K562 (cell line): Measurements from ENCODE around the gene DARS1. TPM values are rescaled to one million over a fixed set of nuclear protein-coding genes. Genes with fewer than 3 reads are reported as not detected.

ENCODE experiments used
- ATAC-seq: fragments of 200-7000 bp; cut with Tn5 transposase; 3 replicates; pipeline ENCODE4 v1.9.1; 2020; ENCODE audit warnings: moderate library complexity
- Bru-seq: library from RNA; stranded (reverse); fragments of 400-500 nt; gene quantifications from one replicate; lab custom pipeline; 2021; lab: Mats Ljungman, UMichigan
- BruChase-seq, 2 experiments: library from RNA; stranded (reverse); fragments of 400-500 nt; gene quantifications; one replicate each; lab custom pipeline; 2021; lab: Mats Ljungman, UMichigan
- BruUV-seq: library from RNA; stranded (reverse); fragments of 400-500 nt; replicated peaks from 2 replicates; lab custom pipeline; 2021; lab: Mats Ljungman, UMichigan
- CTCF ChIA-PET: fragments of 300-600 bp; formaldehyde crosslinking; extraction: SDS; loops from one replicate; lab custom pipeline; 2021; ENCODE audit warnings: low intra/inter-chr PET ratio; lab: Yijun Ruan, JAX
- POLR2A ChIA-PET: fragments of 300-600, 350-650 bp; sonication (Branson Sonifier 250); formaldehyde crosslinking; extraction: SDS; loops from one replicate; lab custom pipeline; 2021; ENCODE audit warnings: antibody characterized with exemption, inconsistent platforms; lab: Yijun Ruan, JAX
- DNase-seq, 4 experiments: peaks; one replicate each; pipeline versions ENCODE4 v3.0.0 to v3.0.0-alpha.2; 2011 to 2018; ENCODE audit warnings: low spot score in 3 of 4, mixed read lengths in 3 of 4; ENCODE audit errors: extremely low read depth in 1 of 4
- FAIRE-seq: peaks from 2 replicates; lab custom pipeline; 2011; peaks lifted over from hg19 to GRCh38; lab: Jason Lieb, UNC
- H2AFZ ChIP-seq: 2 replicates; pipeline ENCODE4 v1.6.0; 2011; ENCODE audit warnings: low read depth, low read length, control low read depth, inconsistent platforms
- H3K27ac ChIP-seq: fragments of 200-600 bp; 3 replicates; pipeline ENCODE4 v1.8.0; 2011; ENCODE audit warnings: low read depth, mild to moderate bottlenecking, control low read depth, inconsistent platforms, low read length, moderate library complexity, mixed read lengths; ENCODE audit errors: extremely low read depth
- H3K27me3 ChIP-seq, 2 experiments: fragments of 300-600 bp in 1 of 2; 2 replicates in 1 of 2; 3 replicates in 1 of 2; pipeline versions ENCODE4 v1.6.0 to v1.8.0; 2011; ENCODE audit warnings: inconsistent platforms in 2 of 2, low read length in 2 of 2, mild to moderate bottlenecking in 1 of 2, mixed read lengths in 1 of 2, moderate library complexity in 1 of 2; ENCODE audit not compliant: control insufficient read depth in 2 of 2, insufficient read depth in 2 of 2
- H3K36me3 ChIP-seq: fragments of 300-600 bp; 3 replicates; pipeline ENCODE4 v1.8.0; 2011; ENCODE audit warnings: mild to moderate bottlenecking, low read length, inconsistent platforms; ENCODE audit not compliant: control insufficient read depth, insufficient read depth
- H3K4me1 ChIP-seq, 2 experiments: fragments of 200-600 bp in 1 of 2; replicated peaks in 1 of 2; 2 replicates in 1 of 2; 3 replicates in 1 of 2; pipeline versions ENCODE4 v1.5.1 to v1.8.0; 2011; ENCODE audit warnings: inconsistent platforms in 2 of 2, low read length in 2 of 2, mild to moderate bottlenecking in 1 of 2, mixed read lengths in 1 of 2, moderate library complexity in 1 of 2; ENCODE audit not compliant: control insufficient read depth in 2 of 2, insufficient read depth in 2 of 2
- H3K4me2 ChIP-seq: 2 replicates; pipeline ENCODE4 v1.6.1; 2011; ENCODE audit warnings: low read length, control low read depth, inconsistent platforms, mixed read lengths; ENCODE audit not compliant: insufficient read depth
- H3K4me3 ChIP-seq: fragments of 200-600 bp; sonication (generic), shearing (Covaris generic); 2 replicates; pipeline ENCODE4 v1.5.1; 2016; ENCODE audit warnings: control low read depth, inconsistent platforms
- H3K79me2 ChIP-seq: fragments of 200-600 bp; 3 replicates; pipeline ENCODE4 v1.8.0; 2011; ENCODE audit warnings: low read length, inconsistent platforms; ENCODE audit not compliant: control insufficient read depth, insufficient read depth
- H3K9ac ChIP-seq, 2 experiments: 2 replicates each; pipeline versions ENCODE4 v1.6.0 to v1.6.1; 2011; ENCODE audit warnings: low read depth in 2 of 2, low read length in 2 of 2, control low read depth in 1 of 2, inconsistent platforms in 1 of 2, mild to moderate bottlenecking in 1 of 2, mixed read lengths in 1 of 2; ENCODE audit not compliant: insufficient read depth in 1 of 2
- H3K9me1 ChIP-seq: one replicate; pipeline ENCODE4 v1.6.0; 2011; ENCODE audit warnings: inconsistent platforms, mild to moderate bottlenecking, low read length, moderate library complexity; ENCODE audit not compliant: control insufficient read depth, insufficient read depth
- H3K9me3 ChIP-seq: replicated peaks from 2 replicates; pipeline ENCODE4 v1.5.1; 2011; ENCODE audit warnings: low read depth, low read length, inconsistent platforms; ENCODE audit not compliant: control insufficient read depth, insufficient read depth
- H4K20me1 ChIP-seq: replicated peaks from 2 replicates; pipeline ENCODE4 v1.6.1; 2011; ENCODE audit warnings: low read length, inconsistent platforms, mixed read lengths; ENCODE audit not compliant: control insufficient read depth, insufficient read depth
- MEF2D ChIP-seq: conservative IDR thresholded peaks from 2 replicates; pipeline ENCODE4 v1.6.1; 2016; ENCODE audit warnings: low read depth, missing genetic modification characterization, missing compliant biosample characterization
- RB1 ChIP-seq: fragments of 450-650 bp; IDR thresholded peaks from 2 replicates; pipeline ENCODE4 v1.6.1; 2017; ENCODE audit warnings: low read depth, mild to moderate bottlenecking
- SIX5 ChIP-seq, 2 experiments: IDR thresholded peaks; 2 replicates each; pipeline ENCODE4 v1.6.1; 2011; ENCODE audit warnings: low read length in 2 of 2, borderline replicate concordance in 1 of 2, low read depth in 1 of 2, mild to moderate bottlenecking in 1 of 2, moderate library complexity in 1 of 2; ENCODE audit not compliant: insufficient read depth in 1 of 2
- TEAD4 ChIP-seq, 2 experiments: sonication (generic) in 1 of 2; formaldehyde crosslinking in 1 of 2; IDR thresholded peaks; 2 replicates each; pipeline versions ENCODE4 v1.6.1 to v1.8.0; 2012 to 2022; ENCODE audit warnings: borderline replicate concordance in 1 of 2, inconsistent platforms in 1 of 2, low read length in 1 of 2, mild to moderate bottlenecking in 1 of 2, missing genetic modification reagents in 1 of 2
- TFAP4 ChIP-seq: sonication (generic); formaldehyde crosslinking; IDR thresholded peaks from 2 replicates; pipeline ENCODE4 v1.8.0; 2022; ENCODE audit warnings: missing genetic modification reagents, mild to moderate bottlenecking, moderate library complexity, borderline replicate concordance
- WGBS: fragments of 100-300 bp; shearing (Covaris generic); methylation state at CpG from one replicate; pipeline ENCODE4 v1.1.6; 2016; ENCODE audit warnings: low coverage, mixed read lengths; ENCODE audit not compliant: insufficient coverage; ENCODE audit errors: missing lambda C conversion rate; 5-methylcytosine and 5-hydroxymethylcytosine counted together
- in situ Hi-C: fragments of 300-500 bp; cut with MboI; formaldehyde crosslinking; loops from 4 replicates; pipeline ENCODE4 v1.15.0; 2018; ENCODE audit warnings: inconsistent platforms, mixed read lengths
- intact Hi-C: fragments of 100-400 bp; cut with micrococcal nuclease; formaldehyde crosslinking; loops from 2 replicates; pipeline ENCODE4 v1.14.2; 2022
- long read RNA-seq, 3 experiments: library from polyadenylated mRNA in 2 of 3; library from RNA in 1 of 3; unstranded in 2 of 3; stranded (forward) in 1 of 3; transcript quantifications; one replicate each; pipeline ENCODE4 v2.0.0, GENCODE V29; 2019 to 2022
- polyA minus RNA-seq, 3 experiments: library from RNA; depleted of rRNA, polyadenylated mRNA; stranded (reverse); fragments of >200 nt; gene quantifications; 2 replicates each; pipeline ENCODE4 v1.2.3, GENCODE V29; 2011
- polyA plus RNA-seq, 8 experiments: library from polyadenylated mRNA; depleted of rRNA in 4 of 8; stranded (reverse) in 5 of 8; unstranded in 3 of 8; fragments of >200 nt; fragmentation: Nextera tagmentation in 2 of 8; fragmentation: Illumina TruSeq in 1 of 8; extraction: Ambion mirVana in 2 of 8; extraction: Trizol in 1 of 8; gene quantifications; 2 replicates each; pipeline versions ENCODE4 v1.2.1 to v1.2.3, GENCODE V29; 2011 to 2014; ENCODE audit warnings: inconsistent platforms in 1 of 8, missing spikeins in 1 of 8
- total RNA-seq, 7 experiments: library from RNA; depleted of rRNA in 6 of 7; stranded (reverse); fragments of >200 nt in 6 of 7; fragmentation: Illumina TruSeq in 2 of 7; extraction: Trizol in 2 of 7; gene quantifications; 2 replicates each; pipeline versions ENCODE4 v1.2.1 to v1.2.3, GENCODE V29; 2011 to 2021; ENCODE audit warnings: low replicate concordance in 1 of 7
- TF ChIP-seq, protein P1 (sequence below): sonication (generic); formaldehyde crosslinking; IDR thresholded peaks from 2 replicates; pipeline ENCODE4 v1.9.0; 2022; ENCODE audit warnings: mild to moderate bottlenecking, missing genetic modification reagents
- TF ChIP-seq, protein P2 (sequence below): sonication (generic); formaldehyde crosslinking; IDR thresholded peaks from 2 replicates; pipeline ENCODE4 v1.8.0; 2023; ENCODE audit warnings: mild to moderate bottlenecking, missing genetic modification reagents

The DARS1 gene
- 52.8 and 147 TPM in 2 replicates for total RNA-seq (2011; cell fraction: chromatin; rRNA removed; ENCODE audit: low replicate concordance)
- 22.5 and 30.5 TPM in 2 replicates for total RNA-seq (2011; cell fraction: nucleolus; rRNA removed)
- total RNA-seq (2011; cell fraction: nucleoplasm; rRNA removed) = 54.0 and 61.3 TPM in 2 replicates
- total RNA-seq (2014; rRNA removed) (74.3 and 93.2 TPM in 2 replicates), total RNA-seq (2014; rRNA removed; fragmentation: Illumina TruSeq; extraction: Trizol) (150 and 171 TPM in 2 replicates), total RNA-seq (2015; rRNA removed; fragmentation: Illumina TruSeq; extraction: Trizol) (106 and 116 TPM in 2 replicates), total RNA-seq (2021) (92.7 and 95.3 TPM in 2 replicates), polyA plus RNA-seq (2011; rRNA removed) (230 and 239 TPM in 2 replicates), polyA plus RNA-seq (2014; fragmentation: Illumina TruSeq; extraction: Trizol) (141 and 167 TPM in 2 replicates), polyA plus RNA-seq (2014; fragmentation: Nextera tagmentation; extraction: Ambion mirVana) (10 to 100 TPM; 91.5 to 95.0 TPM), polyA plus RNA-seq (2014; rRNA removed) (89.7 and 98.0 TPM in 2 replicates), polyA minus RNA-seq (2011; rRNA and poly(A)+ RNA removed) (346 and 409 TPM in 2 replicates), Bru-seq, nascent RNA (percentile 87 among the genes with signal in this experiment), BruChase-seq, experiment 1, labeled RNA remaining after a 2-hour chase (percentile 89 among the genes with signal in this experiment), BruChase-seq, experiment 2, labeled RNA remaining after a 6-hour chase (percentile 86 among the genes with signal in this experiment)
- polyA plus RNA-seq (2011; cell fraction: cytosol; rRNA removed) = 43.0 and 108 TPM in 2 replicates
- polyA plus RNA-seq (2011; cell fraction: nucleus; rRNA removed) = 39.8 and 79.6 TPM in 2 replicates
- polyA plus RNA-seq (2012) = 91.7 and 100 TPM in 2 replicates
- 60.3 and 90.3 TPM in 2 replicates for polyA minus RNA-seq (2011; cell fraction: cytosol; rRNA and poly(A)+ RNA removed)
- polyA minus RNA-seq (2011; cell fraction: nucleus; rRNA and poly(A)+ RNA removed) = 34.6 and 73.8 TPM in 2 replicates
- long read RNA-seq, experiment 1, transcript DARS-201 (16 exons, 2,361 nt) = major isoform, 548 of 603 reads
- long read RNA-seq, experiment 1, partial matches to known transcripts = 28 of 603 reads
- long read RNA-seq, experiment 1, other reads (novel, unspliced or antisense) = 26 of 603 reads
- long read RNA-seq, experiment 2, transcript DARS-201 (16 exons, 2,361 nt) = major isoform, 25 of 80 reads
- long read RNA-seq, experiment 2, partial matches to known transcripts = 11 of 80 reads
- long read RNA-seq, experiment 2, other reads (novel, unspliced or antisense) = 42 of 80 reads
- long read RNA-seq, experiment 3, transcript DARS-201 (16 exons, 2,361 nt) = major isoform, 333 of 382 reads
- long read RNA-seq, experiment 3, transcript DARS-203 (5 exons, 717 nt) = minor isoform, 5 of 382 reads
- long read RNA-seq, experiment 3, partial matches to known transcripts = 17 of 382 reads
- long read RNA-seq, experiment 3, other reads (novel, unspliced or antisense) = 27 of 382 reads

- Histone ChIP-seq H3K27me3 (no peaks in the 10 kb centered on the region), H4K20me1 (no peaks in the 10 kb centered on the region), H3K27ac (peak within 1 kb of the TSS; percentile 99), H3K9me1 (no peaks in the 10 kb centered on the region), H3K79me2 (peaks cover 51% of the 10 kb centered on the region), H3K9me3 (no peaks in the 10 kb centered on the region), H3K4me2 (peak within 1 kb of the TSS; percentile 97), H2AFZ (peak within 1 kb of the TSS; percentile 93), H3K9ac (peak within 1 kb of the TSS; percentile 100), H3K36me3 (peaks cover 33% of the 10 kb centered on the region), H3K4me3 (peak within 1 kb of the TSS; percentile 94), H3K4me1 (peaks cover 9 to 10% of the 10 kb centered on the region in 2 experiments; a peak in 3 of 5 replicates)
- ATAC-seq = peak; percentile 95
- under 1% methylated on average over 48 of the region's 64 CpGs for WGBS
- intact Hi-C loops (loop anchor here (5.0 kb wide), 1 partner anchor 108 kb away; the partner anchor contains the start of gene MCM6), in situ Hi-C loops (no loop called here)
- ChIA-PET CTCF (no interaction called here), POLR2A (interaction anchor here (0.6 to 1.6 kb wide), 4 partner anchors 10 to 950 kb away, joined by 3 to 5 read pairs (median 3); no protein-coding TSS in a partner anchor)
- BruUV-seq = TSS peak; percentile 63
- DNase-seq = peak; percentile 93 to 97 (median 96)
- FAIRE-seq = peak; percentile 85
- TF ChIP-seq TEAD4 (IDR thresholded peaks at IDR 0.05; ENCODE audit: low read length) = peak; percentile 11
- TF ChIP-seq TEAD4 (CRISPR knock-in tag; IDR thresholded peaks at IDR 0.05; ENCODE audit: borderline replicate concordance) = no peak
- TF ChIP-seq SIX5 (IDR thresholded peaks at IDR 0.05; ENCODE audit: borderline replicate concordance in 1 of 2, insufficient read depth in 1 of 2, low read depth in 1 of 2, low read length in 2 of 2) = 0 out of 4 replicates have a peak, but pooled peaks of 1 of the 2 experiments have one; percentile 8
- TF ChIP-seq RB1 = peak; percentile 63; the same call in 1 of the 2 replicates
- TF ChIP-seq, protein P1, sequence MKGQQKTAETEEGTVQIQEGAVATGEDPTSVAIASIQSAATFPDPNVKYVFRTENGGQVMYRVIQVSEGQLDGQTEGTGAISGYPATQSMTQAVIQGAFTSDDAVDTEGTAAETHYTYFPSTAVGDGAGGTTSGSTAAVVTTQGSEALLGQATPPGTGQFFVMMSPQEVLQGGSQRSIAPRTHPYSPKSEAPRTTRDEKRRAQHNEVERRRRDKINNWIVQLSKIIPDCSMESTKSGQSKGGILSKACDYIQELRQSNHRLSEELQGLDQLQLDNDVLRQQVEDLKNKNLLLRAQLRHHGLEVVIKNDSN = no peak
- peak; percentile 80 for TF ChIP-seq TFAP4 (CRISPR knock-in tag)
- TF ChIP-seq, protein P2, sequence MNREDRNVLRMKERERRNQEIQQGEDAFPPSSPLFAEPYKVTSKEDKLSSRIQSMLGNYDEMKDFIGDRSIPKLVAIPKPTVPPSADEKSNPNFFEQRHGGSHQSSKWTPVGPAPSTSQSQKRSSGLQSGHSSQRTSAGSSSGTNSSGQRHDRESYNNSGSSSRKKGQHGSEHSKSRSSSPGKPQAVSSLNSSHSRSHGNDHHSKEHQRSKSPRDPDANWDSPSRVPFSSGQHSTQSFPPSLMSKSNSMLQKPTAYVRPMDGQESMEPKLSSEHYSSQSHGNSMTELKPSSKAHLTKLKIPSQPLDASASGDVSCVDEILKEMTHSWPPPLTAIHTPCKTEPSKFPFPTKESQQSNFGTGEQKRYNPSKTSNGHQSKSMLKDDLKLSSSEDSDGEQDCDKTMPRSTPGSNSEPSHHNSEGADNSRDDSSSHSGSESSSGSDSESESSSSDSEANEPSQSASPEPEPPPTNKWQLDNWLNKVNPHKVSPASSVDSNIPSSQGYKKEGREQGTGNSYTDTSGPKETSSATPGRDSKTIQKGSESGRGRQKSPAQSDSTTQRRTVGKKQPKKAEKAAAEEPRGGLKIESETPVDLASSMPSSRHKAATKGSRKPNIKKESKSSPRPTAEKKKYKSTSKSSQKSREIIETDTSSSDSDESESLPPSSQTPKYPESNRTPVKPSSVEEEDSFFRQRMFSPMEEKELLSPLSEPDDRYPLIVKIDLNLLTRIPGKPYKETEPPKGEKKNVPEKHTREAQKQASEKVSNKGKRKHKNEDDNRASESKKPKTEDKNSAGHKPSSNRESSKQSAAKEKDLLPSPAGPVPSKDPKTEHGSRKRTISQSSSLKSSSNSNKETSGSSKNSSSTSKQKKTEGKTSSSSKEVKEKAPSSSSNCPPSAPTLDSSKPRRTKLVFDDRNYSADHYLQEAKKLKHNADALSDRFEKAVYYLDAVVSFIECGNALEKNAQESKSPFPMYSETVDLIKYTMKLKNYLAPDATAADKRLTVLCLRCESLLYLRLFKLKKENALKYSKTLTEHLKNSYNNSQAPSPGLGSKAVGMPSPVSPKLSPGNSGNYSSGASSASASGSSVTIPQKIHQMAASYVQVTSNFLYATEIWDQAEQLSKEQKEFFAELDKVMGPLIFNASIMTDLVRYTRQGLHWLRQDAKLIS (CRISPR knock-in tag) = no peak
- no peak for TF ChIP-seq MEF2D
Measured at GRCh38 chr2:135985018-135985825, at the start of gene DARS1. Gene DARS1, minus strand, starts transcription at chr2:135985626. Its CDS starts 158 bp downstream, at chr2:135985468.
